Measurements from ENCODE around the gene MS4A8. TPM values are rescaled to one million over a fixed set of nuclear protein-coding genes. Genes with fewer than 3 reads are reported as not detected.

The MS4A8 gene, protein sequence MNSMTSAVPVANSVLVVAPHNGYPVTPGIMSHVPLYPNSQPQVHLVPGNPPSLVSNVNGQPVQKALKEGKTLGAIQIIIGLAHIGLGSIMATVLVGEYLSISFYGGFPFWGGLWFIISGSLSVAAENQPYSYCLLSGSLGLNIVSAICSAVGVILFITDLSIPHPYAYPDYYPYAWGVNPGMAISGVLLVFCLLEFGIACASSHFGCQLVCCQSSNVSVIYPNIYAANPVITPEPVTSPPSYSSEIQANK
- total RNA-seq: not detected in 2 replicates

DNA sequence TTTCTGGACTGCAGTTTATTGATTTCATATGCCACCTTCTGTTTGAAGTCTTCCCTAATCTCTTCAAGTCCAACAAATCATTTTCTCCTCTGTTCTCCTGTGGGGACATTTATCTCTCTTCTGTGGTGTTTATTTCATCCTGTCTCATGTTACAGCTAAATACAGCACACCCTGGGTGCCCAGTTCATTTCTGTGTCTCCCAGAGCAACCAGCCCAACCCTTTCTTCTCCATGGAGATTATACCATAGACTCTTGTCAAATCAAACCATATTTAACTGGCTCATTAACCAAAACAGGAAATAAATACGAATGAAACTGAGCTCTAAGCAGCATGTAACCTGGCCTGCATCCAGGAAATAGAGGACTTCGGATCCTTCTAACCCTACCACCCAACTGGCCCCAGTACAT, at the start of gene MS4A8:
MS4A8 (plus strand) TSS at position 329 of the 408 bp plus-strand sequence. CDS start 1,249 bp downstream, outside the sequence.

DNA sequence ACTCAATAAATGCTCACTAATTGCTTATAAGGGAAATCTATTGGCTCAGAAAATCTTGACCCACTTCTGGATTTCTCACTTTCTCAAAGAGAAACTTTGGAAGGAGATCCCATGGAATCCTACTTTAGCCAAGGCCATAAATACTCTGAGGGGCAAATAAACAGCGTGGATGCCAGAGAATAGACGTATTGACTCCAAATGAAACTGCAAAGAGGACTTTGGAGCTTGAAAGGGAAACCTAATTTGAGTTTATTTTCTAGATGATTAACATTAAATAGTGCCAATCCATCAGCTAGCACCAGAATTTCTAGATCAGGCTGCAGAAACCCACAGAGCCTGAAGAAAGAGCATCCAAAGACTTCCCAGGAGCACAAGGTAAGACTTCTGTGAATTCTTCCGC, 25.0 kb downstream of the MS4A8 start, which contains the start of gene MS4A18:
MS4A18 (plus strand) TSS at position 301 of the 400 bp plus-strand sequence.

DNA sequence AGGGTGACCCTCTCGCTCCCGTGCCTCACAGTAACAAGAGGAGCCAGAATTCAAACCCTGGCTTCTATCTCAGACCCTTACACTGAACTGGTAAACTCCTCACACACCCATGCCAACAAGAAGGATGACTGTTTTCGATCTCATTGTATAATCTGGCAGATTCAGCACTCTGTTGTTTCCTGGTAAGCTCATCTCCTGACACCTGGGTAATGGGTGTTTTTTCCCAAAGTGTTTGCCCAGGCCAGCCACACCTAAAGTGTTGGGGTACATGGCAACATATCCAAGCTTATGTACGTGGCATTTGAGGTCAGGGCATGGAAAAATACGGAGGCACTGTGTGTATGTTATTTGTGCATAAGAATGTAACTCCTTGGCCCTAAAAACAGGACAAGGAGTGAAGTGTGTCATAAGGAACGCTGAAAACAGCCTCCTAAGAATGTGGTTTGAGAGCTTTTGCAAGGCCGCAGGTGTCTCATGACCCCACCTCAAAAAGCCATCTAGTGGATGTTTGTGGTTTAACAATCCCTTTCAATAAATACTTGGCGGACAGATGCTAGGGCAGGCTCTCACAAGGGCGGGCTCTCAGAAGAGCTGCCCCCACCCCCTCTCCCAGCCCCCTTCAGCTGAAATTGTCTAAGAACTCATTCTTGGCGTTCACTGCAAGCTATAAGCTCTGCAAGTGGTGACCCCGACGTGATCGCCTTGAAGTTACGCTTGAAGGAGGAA, 57.1 kb downstream of the MS4A8 start, which contains the start of gene MS4A15:
MS4A15 (plus strand) TSS at position 561 of the 726 bp plus-strand sequence. CDS start 6,867 bp downstream, outside the sequence.

Other genes with a start within 250 kb of the MS4A8 start
- gene MS4A1, start 243.8 kb upstream of the MS4A8 start, total RNA-seq: not detected in 2 replicates
- not detected in 2 replicates for gene MS4A12, start 206.8 kb upstream of the MS4A8 start, total RNA-seq
- gene MS4A13, start 184.2 kb upstream of the MS4A8 start, total RNA-seq: not detected in 2 replicates
- gene MS4A18, start 25.1 kb downstream of the MS4A8 start, total RNA-seq: not detected in 2 replicates
- not detected in 2 replicates for gene MS4A15, start 57.3 kb downstream of the MS4A8 start, total RNA-seq
- gene MS4A10, start 85.7 kb downstream of the MS4A8 start, total RNA-seq: not detected in 2 replicates
- gene CCDC86, start 142.5 kb downstream of the MS4A8 start, total RNA-seq: 32.7 and 33.8 TPM in 2 replicates
- under 0.01 TPM in 1 of 2 replicates, not detected in the other for gene PTGDR2, start 156.3 kb downstream of the MS4A8 start, total RNA-seq
- gene ZP1, start 167.9 kb downstream of the MS4A8 start, total RNA-seq: not detected in 2 replicates
- gene PRPF19, start 207.0 kb downstream of the MS4A8 start, total RNA-seq: 96.3 and 103 TPM in 2 replicates
- 104 and 123 TPM in 2 replicates for gene TMEM109, start 214.5 kb downstream of the MS4A8 start, total RNA-seq
- 59.2 and 101 TPM in 2 replicates for gene TMEM132A, start 224.8 kb downstream of the MS4A8 start, total RNA-seq

Data from vein endothelial cell (primary cell).